ENCODE measurements around the gene PSMD3. TPM values are rescaled to one million over a fixed set of nuclear protein-coding genes. Genes with fewer than 3 reads are reported as not detected.

PSMD3 gene
- total RNA-seq, 1 experiment from 2014 or later: 174 TPM

GRCh38 chr17:39996800-39997199 is 16.2 kb downstream of the PSMD3 start:
- WGBS (ENCODE audit: extremely low coverage, insufficient read length, low lambda C conversion rate): no CpG with 5 or more reads among the region's 6 CpGs
- TF ChIP-seq CTCF (conservative IDR thresholded peaks at IDR 0.05): no peak
- H3K36me3 Mint-ChIP-seq (ENCODE audit: insufficient read depth in 1 of 3, low read depth in 3 of 3): peaks cover 43 to 62% (median 53%) of the 10 kb centered on the region in 3 experiments; a peak in 6 of 7 replicates

More at GRCh38 chr17:39996800-39997199, 16.2 kb downstream of the PSMD3 start:
- Histone ChIP-seq H3K27me3 (ENCODE audit: insufficient read depth, low read length) (no peaks in the 10 kb centered on the region), H2BK12ac (ENCODE audit: insufficient read length, low read depth, low read length) (no peak overlapping the region), H3K14ac (ENCODE audit: insufficient read depth, low read length) (no peak overlapping the region), H3K4me2 (ENCODE audit: insufficient read depth, insufficient read length, low read length) (no peak overlapping the region), H3K56ac (ENCODE audit: insufficient read length, low read depth, low read length) (no peak overlapping the region), H3K4me1 (ENCODE audit: insufficient read depth, low read length) (no peaks in the 10 kb centered on the region), H4K20me1 (ENCODE audit: control insufficient read depth, insufficient read depth, insufficient read length) (no peaks in the 10 kb centered on the region), H3K18ac (ENCODE audit: insufficient read length, low read depth, low read length) (no peak overlapping the region), H2BK15ac (ENCODE audit: low read depth, low read length) (no peak overlapping the region), H2BK20ac (ENCODE audit: low read depth, low read length, poor library complexity, severe bottlenecking) (no peak overlapping the region), H3K79me1 (ENCODE audit: insufficient read depth, low read depth, low read length, poor library complexity, severe bottlenecking) (no peaks in the 10 kb centered on the region), H2AFZ (ENCODE audit: low read length) (no peak overlapping the region), H3K27ac (ENCODE audit: insufficient read length, low read depth, low read length) (no peak overlapping the region), H3K79me2 (ENCODE audit: insufficient read depth, low read length) (no peaks in the 10 kb centered on the region), H3K23me2 (ENCODE audit: insufficient read length, low read depth, low read length, poor library complexity, severe bottlenecking) (no peaks in the 10 kb centered on the region), H3K23ac (ENCODE audit: insufficient read length, low read depth, low read length) (no peak overlapping the region), H4K5ac (ENCODE audit: insufficient read length, low read depth, low read length) (no peak overlapping the region), H3K4ac (ENCODE audit: low read depth, low read length) (no peak overlapping the region), H2BK120ac (ENCODE audit: low read depth, low read length, poor library complexity, severe bottlenecking) (no peak overlapping the region), H3K9me3 (ENCODE audit: control insufficient read depth, low read depth, low read length) (no peaks in the 10 kb centered on the region), H4K8ac (replicated peaks; ENCODE audit: insufficient read length, low read depth, low read length) (no peak overlapping the region), H3T11ph (ENCODE audit: low read length) (no peak overlapping the region), H2AK5ac (ENCODE audit: insufficient read length, low read length) (no peak overlapping the region), H3K9ac (ENCODE audit: extremely low read depth, insufficient read length, low read length) (no peak overlapping the region), H4K91ac (ENCODE audit: insufficient read length, low read depth, low read length) (no peak overlapping the region), H2BK5ac (ENCODE audit: insufficient read length, low read length) (no peak overlapping the region)
- Mint-ChIP-seq H3K4me1 (no peaks in the 10 kb centered on the region), H3K4me3 (no peak overlapping the region), H3K9me3 (no peaks in the 10 kb centered on the region), H3K27ac (peak overlapping the region in 2 of 3 experiments; percentile 59 to 79; a peak in 3 of 7 replicates), H3K27me3 (ENCODE audit: low read depth) (no peaks in the 10 kb centered on the region)
- no peak for DNase-seq
